Endothelial cell of umbilical vein (primary cell): ENCODE data around the gene NT5C1B. TPM values are rescaled to one million over a fixed set of nuclear protein-coding genes. Genes with fewer than 3 reads are reported as not detected.

ENCODE experiments used
- BruUV-seq: library from RNA; stranded (reverse); fragments of 400-500 nt; replicated peaks from 2 replicates; lab custom pipeline; 2021; lab: Mats Ljungman, UMichigan
- CTCF ChIA-PET: fragments of 300-600, 350-600 bp; sonication (Branson Sonifier 250); formaldehyde crosslinking; loops from one replicate; lab custom pipeline; 2021; ENCODE audit warnings: antibody characterized with exemption, inconsistent platforms; lab: Charles Lee
- POLR2A ChIA-PET: fragments of 300-600, 350-600 bp; sonication (Branson Sonifier 250); formaldehyde crosslinking; loops from one replicate; lab custom pipeline; 2021; ENCODE audit warnings: antibody characterized with exemption, inconsistent platforms; lab: Charles Lee
- DNase-seq: peaks from one replicate; pipeline ENCODE4 v3.0.0-alpha.2; 2011; ENCODE audit warnings: low read depth, low spot score
- FAIRE-seq: peaks from 2 replicates; lab custom pipeline; 2011; peaks lifted over from hg19 to GRCh38; lab: Jason Lieb, UNC
- H2AFZ ChIP-seq: 2 replicates; pipeline ENCODE4 v1.6.0; 2012; ENCODE audit warnings: low read depth, low read length, control low read depth, inconsistent platforms
- H3K27ac ChIP-seq: 2 replicates; pipeline ENCODE4 v1.5.1; 2011; ENCODE audit warnings: low read depth, mild to moderate bottlenecking, control low read depth, low read length, moderate library complexity; ENCODE audit not compliant: insufficient read depth
- H3K27me3 ChIP-seq, 2 experiments: 2 replicates each; pipeline versions ENCODE4 v1.6.0 to v1.6.1; 2011; ENCODE audit warnings: low read length in 2 of 2, mixed read lengths in 1 of 2; ENCODE audit not compliant: control insufficient read depth in 2 of 2, insufficient read depth in 2 of 2
- H3K36me3 ChIP-seq, 2 experiments: 2 replicates in 1 of 2; 3 replicates in 1 of 2; pipeline ENCODE4 v1.5.1; 2011; ENCODE audit warnings: low read length in 2 of 2, mild to moderate bottlenecking in 1 of 2, moderate library complexity in 1 of 2; ENCODE audit not compliant: control insufficient read depth in 2 of 2, insufficient read depth in 2 of 2; ENCODE audit errors: extremely low read depth in 1 of 2
- H3K4me1 ChIP-seq: 3 replicates; pipeline ENCODE4 v1.5.1; 2011; ENCODE audit warnings: mild to moderate bottlenecking, low read length; ENCODE audit not compliant: control insufficient read depth, insufficient read depth; ENCODE audit errors: extremely low read depth
- H3K4me2 ChIP-seq: 2 replicates; pipeline ENCODE4 v1.6.1; 2011; ENCODE audit warnings: low read length, control low read depth, mixed read lengths; ENCODE audit not compliant: insufficient read depth
- H3K4me3 ChIP-seq, 3 experiments: fragments of 200-600 bp in 1 of 3; sonication (generic), shearing (Covaris generic) in 1 of 3; replicated peaks in 1 of 3; 2 replicates each; pipeline ENCODE4 v1.5.1; 2011 to 2016; ENCODE audit warnings: control low read depth in 3 of 3, low read length in 3 of 3, mild to moderate bottlenecking in 2 of 3, inconsistent platforms in 1 of 3, low read depth in 1 of 3, moderate library complexity in 1 of 3; ENCODE audit not compliant: insufficient read depth in 1 of 3
- H3K79me2 ChIP-seq: 2 replicates; pipeline ENCODE4 v1.6.0; 2012; ENCODE audit warnings: low read length, inconsistent platforms; ENCODE audit not compliant: control insufficient read depth, insufficient read depth
- H3K9ac ChIP-seq: replicated peaks from 2 replicates; pipeline ENCODE3; 2011; ENCODE audit warnings: low read length, control low read depth; ENCODE audit not compliant: insufficient read depth; ENCODE audit errors: extremely low read depth
- H3K9me1 ChIP-seq: replicated peaks from 3 replicates; pipeline ENCODE4 v1.6.0; 2011; ENCODE audit warnings: mild to moderate bottlenecking, low read length; ENCODE audit not compliant: control insufficient read depth, insufficient read depth; ENCODE audit errors: extremely low read depth
- H3K9me3 ChIP-seq: replicated peaks from 2 replicates; pipeline ENCODE4 v1.5.1; 2012; ENCODE audit warnings: low read length, inconsistent platforms; ENCODE audit not compliant: control insufficient read depth, insufficient read depth
- H4K20me1 ChIP-seq: replicated peaks from 2 replicates; pipeline ENCODE3; 2011; ENCODE audit warnings: mild to moderate bottlenecking, low read length; ENCODE audit not compliant: control insufficient read depth, insufficient read depth; ENCODE audit errors: extremely low read depth
- EZH2 ChIP-seq: IDR thresholded peaks from 2 replicates; pipeline ENCODE4 v1.6.1; 2012; ENCODE audit warnings: borderline replicate concordance, low read depth, mild to moderate bottlenecking, moderate library complexity, low read length, inconsistent platforms; ENCODE audit not compliant: severe bottlenecking
- GATA2 ChIP-seq: IDR thresholded peaks from 2 replicates; pipeline ENCODE4 v1.7.0; 2011; ENCODE audit warnings: low read depth, mild to moderate bottlenecking, moderate library complexity, mixed read lengths, low read length; ENCODE audit not compliant: insufficient read length, insufficient read depth
- JUN ChIP-seq: IDR thresholded peaks from 2 replicates; pipeline ENCODE4 v1.6.1; 2011; ENCODE audit warnings: borderline replicate concordance, low read depth; ENCODE audit not compliant: insufficient read length, insufficient read depth
- MAX ChIP-seq: IDR thresholded peaks from 2 replicates; pipeline ENCODE4 v1.6.1; 2011; ENCODE audit not compliant: insufficient read depth, insufficient read length
- MYC ChIP-seq: IDR thresholded peaks from one replicate; pipeline ENCODE4 v1.6.1; 2011; ENCODE audit warnings: mild to moderate bottlenecking, low read depth, low read length
- POLR2A ChIP-seq: IDR thresholded peaks from 2 replicates; pipeline ENCODE4 v1.6.1; 2012; ENCODE audit warnings: low read depth, mild to moderate bottlenecking, control low read depth, low read length
- POLR2AphosphoS5 ChIP-seq: IDR thresholded peaks from 2 replicates; pipeline ENCODE4 v1.6.1; 2012; ENCODE audit warnings: low read depth, mild to moderate bottlenecking, control low read depth, low read length, moderate library complexity; ENCODE audit not compliant: insufficient read depth
- dilution Hi-C: fragments of 300-500 bp; cut with MboI; formaldehyde crosslinking; loops from one replicate; pipeline ENCODE4 v1.15.0; 2019; ENCODE audit warnings: low sequenced_read_pairs; ENCODE audit not compliant: extremely low pct_ligation_motif_present
- intact Hi-C: fragments of 100-400 bp; cut with micrococcal nuclease; formaldehyde crosslinking; loops from one replicate; pipeline ENCODE4 v1.10.0; 2022
- polyA plus RNA-seq, 4 experiments: library from polyadenylated mRNA; depleted of rRNA in 3 of 4; stranded (reverse) in 3 of 4; unstranded in 1 of 4; fragments of >200 nt; gene quantifications; 2 replicates each; pipeline versions ENCODE4 v1.2.1 to v1.2.3, GENCODE V29; 2011 to 2012; ENCODE audit warnings: missing spikeins in 1 of 4
- total RNA-seq: library from RNA; stranded (reverse); gene quantifications from 2 replicates; pipeline ENCODE4 v1.2.3, GENCODE V29; 2021
- TF ChIP-seq, protein P1 (sequence below), 2 donors: IDR thresholded peaks; 1 replicate in 1 of 2; 2 replicates in 1 of 2; pipeline ENCODE4 v1.5.1; 2011; ENCODE audit warnings: low read length in 2 of 2, mild to moderate bottlenecking in 2 of 2, moderate library complexity in 2 of 2, control low read depth in 1 of 2, inconsistent platforms in 1 of 2, low read depth in 1 of 2; ENCODE audit not compliant: insufficient read depth in 1 of 2; ENCODE audit errors: extremely low read depth in 1 of 2

NT5C1B gene
- total and polyA plus RNA-seq, 2 donors (not counting 3 experiments of a cell fraction or from before 2014, with no cell fraction given) = not detected

- H3K9me1 ChIP-seq = peaks cover 6% of the 10 kb centered on the region
- H3K9me3 ChIP-seq = no peaks in the 10 kb centered on the region
- DNase-seq (peak; percentile 89), FAIRE-seq (peak; percentile 90)
- peaks cover 19% of the 10 kb centered on the region for H3K4me1 ChIP-seq
- peak within 1 kb of the TSS; percentile 80 for H3K9ac ChIP-seq
- peak within 1 kb of the TSS; percentile 98 for H2AFZ ChIP-seq
- H3K79me2 ChIP-seq = peaks cover 15% of the 10 kb centered on the region
- no TSS peak for BruUV-seq
- H3K27me3 ChIP-seq = no peaks in the 10 kb centered on the region
- H3K36me3 ChIP-seq = peaks cover 1 to 3% of the 10 kb centered on the region in 2 experiments
- TF ChIP-seq GATA2 (no peak), MYC (no peak), EZH2 (no peak), MAX (no peak), POLR2A (peak; percentile 51), JUN (no peak), POLR2AphosphoS5 (peak; percentile 39)
- TF ChIP-seq, protein P1, sequence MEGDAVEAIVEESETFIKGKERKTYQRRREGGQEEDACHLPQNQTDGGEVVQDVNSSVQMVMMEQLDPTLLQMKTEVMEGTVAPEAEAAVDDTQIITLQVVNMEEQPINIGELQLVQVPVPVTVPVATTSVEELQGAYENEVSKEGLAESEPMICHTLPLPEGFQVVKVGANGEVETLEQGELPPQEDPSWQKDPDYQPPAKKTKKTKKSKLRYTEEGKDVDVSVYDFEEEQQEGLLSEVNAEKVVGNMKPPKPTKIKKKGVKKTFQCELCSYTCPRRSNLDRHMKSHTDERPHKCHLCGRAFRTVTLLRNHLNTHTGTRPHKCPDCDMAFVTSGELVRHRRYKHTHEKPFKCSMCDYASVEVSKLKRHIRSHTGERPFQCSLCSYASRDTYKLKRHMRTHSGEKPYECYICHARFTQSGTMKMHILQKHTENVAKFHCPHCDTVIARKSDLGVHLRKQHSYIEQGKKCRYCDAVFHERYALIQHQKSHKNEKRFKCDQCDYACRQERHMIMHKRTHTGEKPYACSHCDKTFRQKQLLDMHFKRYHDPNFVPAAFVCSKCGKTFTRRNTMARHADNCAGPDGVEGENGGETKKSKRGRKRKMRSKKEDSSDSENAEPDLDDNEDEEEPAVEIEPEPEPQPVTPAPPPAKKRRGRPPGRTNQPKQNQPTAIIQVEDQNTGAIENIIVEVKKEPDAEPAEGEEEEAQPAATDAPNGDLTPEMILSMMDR (IDR thresholded peaks at IDR 0.05; ENCODE audit: extremely low read depth in 1 of 2, insufficient read depth in 1 of 2, low read depth in 1 of 2, low read length in 2 of 2) = no peak
- peak within 1 kb of the TSS; percentile 41 to 95 (median 46) for H3K4me3 ChIP-seq
- peak within 1 kb of the TSS; percentile 58 for H3K27ac ChIP-seq
- dilution Hi-C loops (no loop called here), intact Hi-C loops (loop anchor here (1.0 kb wide), 1 partner anchor 1340 kb away; no protein-coding TSS in a partner anchor)
- ChIA-PET CTCF (interaction anchor here (0.7 to 3.0 kb wide), 5 partner anchors 8 to 264 kb away, joined by 3 to 20 read pairs (median 4); no protein-coding TSS in a partner anchor), POLR2A (interaction anchor here (0.5 to 0.7 kb wide), 2 partner anchors 17 to 40 kb away, joined by 3 to 8 read pairs; no protein-coding TSS in a partner anchor)
- H3K4me2 ChIP-seq = peak within 1 kb of the TSS; percentile 61
- H4K20me1 ChIP-seq = no peaks in the 10 kb centered on the region
Observed at GRCh38 chr2:18560031-18560796, 29.2 kb downstream of the NT5C1B start, which contains the start of gene RDH14. Gene RDH14, minus strand, starts transcription at chr2:18560653. Its CDS starts 81 bp downstream, at chr2:18560572.
